ENCODE data around the gene LCLAT1.

- no peak for TF ChIP-seq CTCF (IDR thresholded peaks at IDR 0.05)
- TF ChIP-seq POLR2A (IDR thresholded peaks at IDR 0.05): no peak
Observed at GRCh38 chr2:30625701-30626100, 178.7 kb downstream of the LCLAT1 start.

All from adrenal gland (tissue), 5 donors.